ENCODE results near the gene DCXR. TPM values are rescaled to one million over a fixed set of nuclear protein-coding genes. Genes with fewer than 3 reads are reported as not detected.

Gene DCXR
- total RNA-seq, 1 experiment from 2014 or later, result 111 TPM

- intact Hi-C loops (cut with micrococcal nuclease), result loop anchor here (2.0 to 10.0 kb wide), 3 partner anchors 63 to 213 kb away; partner anchors contain the start of gene FASN
- no peak for DNase-seq (ENCODE audit: unreplicated experiment)
Observed at GRCh38 chr17:82031303-82031884, 6.1 kb downstream of the DCXR start, which contains the start of gene RAC3. Gene RAC3, plus strand, starts transcription at chr17:82031678. Its CDS starts 84 bp downstream, at chr17:82031762.

DNA sequence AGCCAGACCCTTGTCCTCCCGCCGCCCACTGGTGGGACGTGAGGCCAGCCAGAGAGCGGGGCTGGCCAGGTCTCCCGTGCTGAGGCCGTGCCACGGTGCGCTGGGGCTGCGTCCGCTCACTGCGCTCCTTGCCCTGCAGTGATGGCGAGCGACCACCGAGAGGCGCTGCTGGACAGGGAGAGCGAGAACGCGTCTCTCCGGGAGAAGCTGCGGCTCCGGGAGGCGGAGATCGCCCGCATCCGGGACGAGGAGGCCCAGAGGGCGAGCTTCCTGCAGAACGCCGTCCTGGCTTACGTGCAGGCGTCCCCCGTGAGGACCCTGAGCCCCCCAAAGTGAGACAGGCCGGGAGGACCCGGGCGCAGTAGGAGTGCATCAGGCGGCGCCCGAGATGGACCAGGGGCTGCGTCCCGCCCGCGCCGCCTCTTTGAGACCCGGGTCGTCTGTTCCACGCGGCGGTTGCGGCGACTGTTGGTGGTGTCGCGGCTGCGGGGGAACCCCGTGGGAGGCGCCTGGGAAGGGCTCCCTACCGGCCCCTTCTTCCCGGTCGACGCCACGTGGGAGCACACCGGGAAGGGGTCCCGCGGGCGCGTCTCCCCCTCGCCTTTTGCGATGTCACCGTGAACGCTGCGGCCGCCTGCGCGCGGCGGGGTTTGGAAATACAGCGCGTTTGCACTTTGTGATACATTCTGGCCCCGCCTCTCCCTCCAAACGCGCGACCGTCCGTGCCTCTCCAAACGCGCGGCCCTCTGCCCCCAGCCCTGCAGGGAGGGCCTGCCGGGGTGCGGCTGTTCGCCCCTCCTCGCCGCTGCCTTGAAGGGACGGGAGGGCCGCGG lies 6.8 kb downstream of the DCXR start:
- H3K27me3 Mint-ChIP-seq (ENCODE audit: insufficient read depth, unreplicated experiment), result no peaks in the 10 kb centered on the region
- H3K9me3 Mint-ChIP-seq (ENCODE audit: unreplicated experiment), result no peaks in the 10 kb centered on the region
- peak overlapping the region; percentile 78 for H3K4me3 Mint-ChIP-seq (ENCODE audit: unreplicated experiment)
- POLR2A ChIA-PET, result interaction anchor here (0.6 to 1.7 kb wide), 10 partner anchors 7 to 267 kb away, joined by 3 to 4 read pairs (median 3); partner anchors contain the start of genes CENPX, DCXR, FASN and LRRC45
- DNase-seq (ENCODE audit: unreplicated experiment), result peak; percentile 83
- no TSS peak for BruUV-seq (replicated peaks)
- no peaks in the 10 kb centered on the region for H3K4me1 Mint-ChIP-seq (ENCODE audit: insufficient read depth, unreplicated experiment)
- TF ChIP-seq, protein P1, sequence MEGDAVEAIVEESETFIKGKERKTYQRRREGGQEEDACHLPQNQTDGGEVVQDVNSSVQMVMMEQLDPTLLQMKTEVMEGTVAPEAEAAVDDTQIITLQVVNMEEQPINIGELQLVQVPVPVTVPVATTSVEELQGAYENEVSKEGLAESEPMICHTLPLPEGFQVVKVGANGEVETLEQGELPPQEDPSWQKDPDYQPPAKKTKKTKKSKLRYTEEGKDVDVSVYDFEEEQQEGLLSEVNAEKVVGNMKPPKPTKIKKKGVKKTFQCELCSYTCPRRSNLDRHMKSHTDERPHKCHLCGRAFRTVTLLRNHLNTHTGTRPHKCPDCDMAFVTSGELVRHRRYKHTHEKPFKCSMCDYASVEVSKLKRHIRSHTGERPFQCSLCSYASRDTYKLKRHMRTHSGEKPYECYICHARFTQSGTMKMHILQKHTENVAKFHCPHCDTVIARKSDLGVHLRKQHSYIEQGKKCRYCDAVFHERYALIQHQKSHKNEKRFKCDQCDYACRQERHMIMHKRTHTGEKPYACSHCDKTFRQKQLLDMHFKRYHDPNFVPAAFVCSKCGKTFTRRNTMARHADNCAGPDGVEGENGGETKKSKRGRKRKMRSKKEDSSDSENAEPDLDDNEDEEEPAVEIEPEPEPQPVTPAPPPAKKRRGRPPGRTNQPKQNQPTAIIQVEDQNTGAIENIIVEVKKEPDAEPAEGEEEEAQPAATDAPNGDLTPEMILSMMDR (IDR thresholded peaks at IDR 0.05; ENCODE audit: unreplicated experiment), result peak; percentile 98
- H3K27ac Mint-ChIP-seq (ENCODE audit: low read depth, unreplicated experiment), result peak overlapping the region; percentile 35
- CTCF ChIA-PET, result interaction anchor here (0.5 to 2.3 kb wide), 12 partner anchors 10 to 1575 kb away, joined by 3 to 13 read pairs (median 3); no protein-coding TSS in a partner anchor
- intact Hi-C loops (cut with micrococcal nuclease), result loop anchor here (2.0 to 10.0 kb wide), 3 partner anchors 64 to 214 kb away; partner anchors contain the start of gene FASN
- peaks cover 5% of the 10 kb centered on the region for H3K36me3 Mint-ChIP-seq (ENCODE audit: insufficient read depth, unreplicated experiment)

More at GRCh38 chr17:82031303-82031884, 6.1 kb downstream of the DCXR start, which contains the start of gene RAC3:
- BruUV-seq (replicated peaks), result no TSS peak
- Mint-ChIP-seq H3K27me3 (ENCODE audit: insufficient read depth, unreplicated experiment) (no peaks in the 10 kb centered on the region), H3K4me1 (ENCODE audit: insufficient read depth, unreplicated experiment) (no peaks in the 10 kb centered on the region), H3K9me3 (ENCODE audit: unreplicated experiment) (no peaks in the 10 kb centered on the region), H3K27ac (ENCODE audit: low read depth, unreplicated experiment) (peak within 1 kb of the TSS; percentile 35), H3K36me3 (ENCODE audit: insufficient read depth, unreplicated experiment) (peaks cover 5% of the 10 kb centered on the region), H3K4me3 (ENCODE audit: unreplicated experiment) (peak within 1 kb of the TSS; percentile 78)
- CTCF ChIA-PET, result interaction anchor here (2.2 kb wide), 1 partner anchor 11 kb away, joined by 7 read pairs; no protein-coding TSS in a partner anchor
- POLR2A ChIA-PET, result interaction anchor here (0.8 to 1.3 kb wide), 5 partner anchors 9 to 121 kb away, joined by 3 to 4 read pairs (median 3); partner anchors contain the start of genes CENPX and LRRC45
- TF ChIP-seq, protein P1 (IDR thresholded peaks at IDR 0.05; ENCODE audit: unreplicated experiment), result no peak

DNA sequence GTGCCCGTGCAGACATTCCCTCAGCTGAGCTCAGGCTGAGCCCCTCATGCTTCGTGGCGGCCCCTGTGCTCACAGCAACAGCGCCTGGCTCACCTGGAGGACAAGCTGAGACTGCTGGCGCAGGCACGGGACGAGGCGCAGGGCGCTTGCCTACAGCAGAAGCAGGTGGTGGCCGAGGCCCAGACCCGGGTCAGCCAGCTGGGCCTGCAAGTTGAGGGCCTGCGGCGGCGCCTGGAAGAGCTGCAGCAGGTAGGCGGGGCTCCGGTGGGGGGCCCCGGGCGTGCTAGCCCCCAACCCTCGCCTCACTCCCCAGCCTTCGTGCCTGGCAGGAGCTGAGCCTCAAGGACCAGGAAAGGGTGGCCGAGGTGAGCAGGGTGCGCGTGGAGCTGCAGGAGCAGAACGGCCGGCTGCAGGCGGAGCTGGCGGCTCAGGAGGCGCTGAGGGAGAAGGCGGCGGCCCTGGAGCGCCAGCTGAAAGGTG lies 7.5 kb downstream of the DCXR start:
- H3K27me3 Mint-ChIP-seq (ENCODE audit: insufficient read depth, unreplicated experiment), result no peaks in the 10 kb centered on the region
- TF ChIP-seq, protein P1 (IDR thresholded peaks at IDR 0.05; ENCODE audit: unreplicated experiment), result no peak
- no peaks in the 10 kb centered on the region for H3K4me1 Mint-ChIP-seq (ENCODE audit: insufficient read depth, unreplicated experiment)
- H3K9me3 Mint-ChIP-seq (ENCODE audit: unreplicated experiment), result no peaks in the 10 kb centered on the region
- DNase-seq (ENCODE audit: unreplicated experiment), result no peak
- no TSS peak for BruUV-seq (replicated peaks)
- ChIA-PET CTCF (interaction anchor here (0.5 to 2.3 kb wide), 9 partner anchors 10 to 1574 kb away, joined by 3 to 13 read pairs (median 3); no protein-coding TSS in a partner anchor), POLR2A (interaction anchor here (0.6 to 1.7 kb wide), 7 partner anchors 8 to 223 kb away, joined by 3 to 4 read pairs (median 3); partner anchors contain the start of genes DCXR and FASN)
- no peak overlapping the region for H3K27ac Mint-ChIP-seq (ENCODE audit: low read depth, unreplicated experiment)
- peak overlapping the region; percentile 78 for H3K4me3 Mint-ChIP-seq (ENCODE audit: unreplicated experiment)
- intact Hi-C loops (cut with micrococcal nuclease), result loop anchor here (2.0 to 10.0 kb wide), 3 partner anchors 65 to 215 kb away; partner anchors contain the start of gene FASN
- peaks cover 5% of the 10 kb centered on the region for H3K36me3 Mint-ChIP-seq (ENCODE audit: insufficient read depth, unreplicated experiment)
